WERI-Rb-1 (cell line): ENCODE results near the gene XPNPEP2.

Experiments used
- DNase-seq: peaks from one replicate; pipeline ENCODE4 v3.0.0-alpha.2; 2020
- H3K27ac ChIP-seq: fragments of 250-450 bp; sonication (Bioruptor Pico); 2 replicates; pipeline ENCODE4 v1.5.1; 2020; ENCODE audit warnings: mild to moderate bottlenecking, moderate library complexity
- H3K27me3 ChIP-seq: fragments of 250-450 bp; sonication (Bioruptor Pico); 2 replicates; pipeline ENCODE4 v1.5.1; 2021; ENCODE audit warnings: mild to moderate bottlenecking, low read depth, moderate library complexity; ENCODE audit not compliant: insufficient read depth, severe bottlenecking
- H3K36me3 ChIP-seq: fragments of 250-450 bp; sonication (Bioruptor Pico); 2 replicates; pipeline ENCODE4 v1.5.1; 2020; ENCODE audit warnings: mild to moderate bottlenecking, moderate library complexity
- H3K4me3 ChIP-seq: 2 replicates; pipeline ENCODE4 v1.5.1; 2011; ENCODE audit warnings: low read depth, mild to moderate bottlenecking, control low read depth, low read length
- H3K9me3 ChIP-seq: fragments of 250-450 bp; sonication (Bioruptor Pico); 2 replicates; pipeline ENCODE4 v1.5.1; 2021; ENCODE audit warnings: mild to moderate bottlenecking, moderate library complexity; ENCODE audit not compliant: severe bottlenecking
- CTCF ChIP-seq: IDR thresholded peaks from 2 replicates; pipeline ENCODE4 v1.5.1; 2011; ENCODE audit warnings: low read depth, mild to moderate bottlenecking, control low read depth, inconsistent platforms, low read length

The XPNPEP2 gene

DNA sequence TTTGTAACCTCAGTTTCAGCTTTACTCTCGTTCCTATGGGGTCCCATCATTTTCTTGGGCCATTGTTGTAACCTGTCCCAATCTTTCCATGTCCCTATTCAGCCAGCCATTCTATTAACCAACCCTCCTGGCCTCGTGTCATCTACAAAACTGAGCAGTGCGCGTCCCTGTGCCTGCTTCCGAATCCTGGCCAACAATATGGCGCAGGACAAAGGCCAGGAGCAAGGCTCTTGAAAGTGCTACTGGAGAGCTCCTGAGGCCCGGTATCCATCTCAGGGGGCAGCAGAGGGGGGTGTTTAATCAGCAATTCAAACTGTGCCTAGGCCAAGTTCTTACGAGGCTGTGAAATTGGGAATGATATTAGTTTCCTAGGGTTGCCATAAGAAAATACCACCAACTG lies 42.8 kb upstream of the XPNPEP2 start:
- no peak overlapping the region for H3K4me3 ChIP-seq
- H3K27ac ChIP-seq, result no peak overlapping the region
- no peaks in the 10 kb centered on the region for H3K36me3 ChIP-seq
- DNase-seq, result no peak
- H3K9me3 ChIP-seq, result no peaks in the 10 kb centered on the region
- H3K27me3 ChIP-seq, result peaks cover 5% of the 10 kb centered on the region
- TF ChIP-seq CTCF, result no peak

DNA sequence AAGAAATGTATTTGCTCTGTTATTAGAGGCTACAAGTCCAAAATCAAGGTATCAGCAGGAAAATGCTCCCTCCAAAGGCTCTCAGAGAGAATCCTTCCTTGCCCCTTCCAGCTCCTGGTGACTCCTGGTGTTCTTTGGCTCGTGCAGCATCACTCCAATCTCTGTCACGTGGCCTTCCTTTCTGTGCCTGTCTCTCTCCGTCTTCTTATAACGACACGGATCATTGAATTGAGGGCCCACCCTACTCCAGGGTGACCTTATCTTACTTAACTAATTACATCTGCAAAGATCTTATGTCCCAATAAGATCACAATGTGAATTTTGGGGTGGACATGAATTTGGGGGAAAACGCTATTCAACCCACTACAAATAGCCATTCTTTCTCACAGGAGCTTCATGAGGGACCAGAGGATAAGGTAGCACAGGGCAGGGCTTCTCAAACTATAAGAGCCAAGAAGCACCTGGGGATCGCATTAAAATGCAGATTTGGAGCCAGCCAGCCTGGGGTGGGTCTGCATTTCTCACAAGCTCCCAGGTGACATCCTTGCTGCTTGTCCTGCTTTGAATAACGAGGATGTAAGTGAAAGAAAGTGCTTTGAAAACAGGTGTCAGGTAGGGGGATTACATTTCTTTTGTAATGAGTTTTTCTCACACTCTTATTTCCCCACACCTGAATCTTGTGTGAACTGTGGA lies 42.2 kb upstream of the XPNPEP2 start:
- Histone ChIP-seq H3K4me3 (no peak overlapping the region), H3K36me3 (no peaks in the 10 kb centered on the region), H3K27ac (no peak overlapping the region), H3K9me3 (no peaks in the 10 kb centered on the region), H3K27me3 (peaks cover 8% of the 10 kb centered on the region)
- DNase-seq, result no peak
- no peak for TF ChIP-seq CTCF

DNA sequence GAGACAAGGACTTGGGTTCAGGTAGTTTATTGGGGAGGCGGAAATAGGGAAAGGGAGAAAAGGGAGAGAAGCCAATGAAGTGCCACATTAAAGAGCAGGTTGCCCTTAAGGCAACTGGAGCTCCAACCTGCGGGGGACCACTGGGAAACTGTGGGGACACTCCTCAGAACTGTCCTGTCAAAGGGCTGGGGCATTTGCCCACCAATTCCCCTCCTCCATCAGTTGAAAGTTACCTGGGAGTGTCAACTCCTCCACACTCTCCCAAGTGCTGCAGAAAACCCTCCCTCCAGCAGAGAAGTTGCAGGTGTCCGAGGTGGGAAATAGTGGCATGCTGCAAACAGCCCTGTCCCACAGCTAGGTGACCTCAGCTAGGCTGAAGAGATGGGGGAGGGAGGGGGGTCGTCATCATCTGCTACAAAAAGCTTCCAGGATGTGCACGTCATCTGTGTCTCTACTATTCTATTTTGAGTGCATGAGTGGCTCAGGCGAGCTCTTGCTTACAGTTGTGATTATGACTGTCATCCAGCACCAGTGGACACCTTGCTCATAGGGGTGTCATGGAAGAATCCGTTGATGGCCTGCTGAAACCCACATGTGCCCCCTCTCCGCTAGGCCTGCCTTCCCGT lies 41.5 kb upstream of the XPNPEP2 start:
- peaks cover 8% of the 10 kb centered on the region for H3K27me3 ChIP-seq
- no peak overlapping the region for H3K27ac ChIP-seq
- TF ChIP-seq CTCF, result no peak
- H3K9me3 ChIP-seq, result no peaks in the 10 kb centered on the region
- H3K36me3 ChIP-seq, result no peaks in the 10 kb centered on the region
- no peak overlapping the region for H3K4me3 ChIP-seq
- no peak for DNase-seq

DNA sequence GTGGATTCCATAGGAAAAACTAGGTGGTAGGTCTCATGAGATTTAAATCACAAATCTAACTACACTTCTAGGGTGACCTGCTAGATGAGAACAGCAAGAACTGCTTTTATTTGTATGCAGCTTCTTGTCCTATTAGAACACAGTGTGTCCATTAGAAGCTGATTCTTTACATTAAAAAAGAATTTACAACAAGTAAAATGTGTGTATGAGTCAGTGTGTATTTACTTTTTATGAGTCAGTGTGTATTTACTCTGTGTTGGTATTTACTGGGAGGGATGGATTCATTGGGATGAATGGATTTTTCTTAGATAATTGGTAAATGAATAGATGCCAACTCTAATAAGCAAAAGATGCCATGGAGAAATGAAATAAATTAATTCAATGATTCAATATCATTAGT lies 40.6 kb upstream of the XPNPEP2 start:
- Histone ChIP-seq H3K27ac (no peak overlapping the region), H3K27me3 (peaks cover 10% of the 10 kb centered on the region), H3K36me3 (no peaks in the 10 kb centered on the region), H3K4me3 (no peak overlapping the region), H3K9me3 (no peaks in the 10 kb centered on the region)
- DNase-seq, result no peak
- TF ChIP-seq CTCF, result no peak

GRCh38 chrX:129700536-129700935 lies 38.2 kb upstream of the XPNPEP2 start:
- Histone ChIP-seq H3K9me3 (no peaks in the 10 kb centered on the region), H3K27ac (no peak overlapping the region), H3K27me3 (peaks cover 10% of the 10 kb centered on the region), H3K36me3 (no peaks in the 10 kb centered on the region), H3K4me3 (no peak overlapping the region)
- no peak for DNase-seq
- TF ChIP-seq CTCF, result no peak
